Kidney capillary endothelial cell (primary cell): ENCODE measurements around the gene LY6G6D.

Experiments
- DNase-seq: peaks from one replicate; pipeline ENCODE4 v3.0.0-alpha.2; 2018; ENCODE audit warnings: low spot score

LY6G6D gene

DNA sequence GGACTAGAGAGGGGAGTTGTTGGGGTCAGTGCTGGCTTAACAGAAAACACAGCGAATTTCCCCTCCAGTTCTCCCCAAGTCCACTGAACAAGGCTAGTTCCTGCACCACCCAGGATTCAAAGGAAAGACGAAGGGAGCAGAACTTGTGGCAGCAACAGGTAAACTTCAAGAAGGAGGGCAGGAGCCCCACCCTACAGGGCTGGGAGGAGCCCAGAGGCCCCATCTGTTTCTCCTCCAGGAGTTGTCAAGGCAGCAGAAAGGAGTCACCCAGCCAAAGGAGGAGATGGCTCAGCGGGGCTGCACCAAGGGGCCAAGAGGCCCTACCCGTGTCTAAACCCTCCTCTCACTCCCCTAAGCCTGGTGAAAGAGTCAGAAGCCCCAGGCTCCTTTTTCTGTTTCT lies 49.0 kb downstream of the LY6G6D start:
- no peak for DNase-seq

DNA sequence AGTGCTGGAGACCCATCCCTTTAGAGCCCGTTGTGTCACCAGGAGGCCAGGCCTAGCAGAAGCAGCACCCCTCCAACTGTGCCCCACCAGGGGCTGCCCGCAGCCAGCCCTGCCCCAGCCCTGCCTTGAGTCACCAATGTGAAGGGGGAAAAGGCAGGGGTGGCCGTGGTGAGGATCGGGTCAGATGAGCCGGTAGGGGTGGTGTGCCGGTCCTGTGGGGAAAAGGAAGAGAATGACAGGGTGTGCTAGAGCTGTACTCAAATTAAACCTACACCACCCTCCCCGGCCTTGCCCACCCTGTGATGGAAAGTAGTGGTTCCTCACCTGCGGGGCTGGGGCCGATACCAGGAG lies 50.4 kb downstream of the LY6G6D start:
- no peak for DNase-seq

DNA sequence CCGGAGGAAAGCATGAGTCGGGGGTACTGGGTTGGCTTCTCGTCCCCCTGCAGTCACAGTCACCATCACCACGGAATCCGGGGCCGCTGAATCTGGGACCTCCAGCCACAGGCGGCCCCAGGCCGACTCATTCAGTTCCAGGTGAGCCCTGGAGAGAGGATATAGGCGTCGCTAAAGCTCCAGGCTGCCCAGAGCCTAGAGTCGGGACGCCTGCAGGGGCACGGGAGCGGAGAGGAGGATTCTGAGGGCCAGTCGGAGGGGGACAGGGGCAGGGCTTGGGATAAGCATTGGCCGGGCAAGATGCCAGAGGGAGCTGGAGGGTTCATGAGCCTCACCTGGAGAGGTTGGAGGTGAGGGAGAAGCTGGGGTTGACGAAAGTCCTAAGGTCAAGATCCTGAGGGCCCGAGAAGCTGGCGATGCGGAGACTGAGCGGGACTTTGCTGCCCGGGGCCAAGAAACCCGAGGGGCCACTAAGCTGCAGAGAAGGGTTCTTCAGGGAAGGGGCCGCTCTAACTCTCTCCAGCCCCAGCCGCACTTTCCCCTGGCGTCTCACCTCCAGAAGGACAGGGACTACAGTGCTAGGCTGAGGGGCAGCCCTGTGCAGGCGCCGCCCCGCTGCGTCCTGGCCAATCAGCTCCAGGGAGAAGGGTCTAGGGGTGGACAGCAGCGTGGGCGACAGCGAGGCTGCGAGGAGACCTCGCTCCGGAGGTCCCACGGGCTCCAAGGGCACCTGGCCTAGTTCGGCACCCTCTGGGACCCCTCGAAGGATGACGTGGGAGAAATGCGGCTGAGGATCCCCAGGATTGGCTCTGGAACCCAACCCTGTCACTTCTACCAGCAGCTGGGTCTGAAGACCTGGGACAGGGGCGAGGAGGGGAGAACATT lies 51.0 kb downstream of the LY6G6D start:
- DNase-seq, result no peak

DNA sequence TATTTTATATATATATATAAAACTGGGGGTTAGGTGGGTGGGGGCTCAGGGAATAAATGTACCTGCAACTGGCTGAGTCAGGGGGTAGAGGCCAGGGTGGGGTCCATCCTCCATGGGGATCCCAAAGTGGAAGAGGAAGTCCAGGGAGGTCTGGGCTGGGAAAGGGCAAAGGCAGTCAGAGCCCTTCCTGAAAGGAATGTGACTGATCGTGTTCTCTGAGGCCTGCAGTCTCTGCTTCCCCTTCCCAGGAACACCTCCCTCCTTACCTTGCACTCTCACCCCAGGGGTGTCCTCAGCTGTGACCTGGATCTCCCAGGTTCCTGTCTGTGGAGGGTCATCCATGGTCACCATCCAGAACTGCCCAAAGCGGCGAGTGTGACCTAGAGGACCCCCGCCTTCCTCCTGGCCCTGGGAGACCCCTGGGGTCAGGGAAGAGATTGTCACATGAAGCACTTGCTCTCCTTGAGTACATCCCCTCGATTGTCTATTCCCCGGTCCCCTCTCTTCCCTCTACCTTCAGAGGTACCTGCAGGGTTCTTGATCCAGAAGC lies 52.0 kb downstream of the LY6G6D start:
- DNase-seq, result no peak
